ENCODE measurements around the gene CHMP3. TPM values are rescaled to one million over a fixed set of nuclear protein-coding genes. Genes with fewer than 3 reads are reported as not detected.

The CHMP3 gene
- total and polyA plus RNA-seq, 7 donors = 101 to 176 (median 146) TPM

GRCh38 chr2:86512034-86512433, 51.2 kb downstream of the CHMP3 start:
- no peak overlapping the region for H3K27ac ChIP-seq

GRCh38 chr2:86510436-86510933, 52.8 kb downstream of the CHMP3 start:
- DNase-seq = no peak
- no peak overlapping the region for H3K4me3 ChIP-seq
- H3K9me3 ChIP-seq = no peaks in the 10 kb centered on the region
- no peak overlapping the region for H3K27ac ChIP-seq
- TF ChIP-seq POLR2A (IDR thresholded peaks at IDR 0.05) (no peak), CTCF (IDR thresholded peaks at IDR 0.05) (no peak), EP300 (IDR thresholded peaks at IDR 0.05) (no peak), POLR2AphosphoS5 (IDR thresholded peaks at IDR 0.05) (no peak)
- H3K4me1 ChIP-seq = peaks cover 0 to 3% (median 0%) of the 10 kb centered on the region in 4 donors
- intact Hi-C loops (cut with DNase I) = no loop called here
- no peaks in the 10 kb centered on the region for H3K27me3 ChIP-seq
- H3K36me3 ChIP-seq = peaks cover 0 to 42% (median 18%) of the 10 kb centered on the region in 4 donors
- 97 to 98% methylated on average over 4 of the region's 4 CpGs for WGBS, 2 donors

More at GRCh38 chr2:86512034-86512433, 51.2 kb downstream of the CHMP3 start:
- intact Hi-C loops (cut with DNase I) = no loop called here
- no peak for TF ChIP-seq POLR2A (IDR thresholded peaks at IDR 0.05)
- no peak for TF ChIP-seq EP300 (IDR thresholded peaks at IDR 0.05)
- TF ChIP-seq CTCF (IDR thresholded peaks at IDR 0.05) = no peak
- no peak for TF ChIP-seq POLR2AphosphoS5 (IDR thresholded peaks at IDR 0.05)
- Histone ChIP-seq H3K9me3 (no peaks in the 10 kb centered on the region), H3K4me3 (no peak overlapping the region), H3K36me3 (peaks cover 0 to 33% (median 16%) of the 10 kb centered on the region in 4 donors), H3K27me3 (no peaks in the 10 kb centered on the region), H3K4me1 (peaks cover 0 to 3% (median 0%) of the 10 kb centered on the region in 4 donors)
- WGBS, 2 donors = 94 to 97% methylated on average over 4 of the region's 4 CpGs
- DNase-seq = no peak

GRCh38 chr2:86507600-86507999, 55.6 kb downstream of the CHMP3 start:
- Histone ChIP-seq H3K27ac (no peak overlapping the region), H3K27me3 (no peaks in the 10 kb centered on the region), H3K9me3 (no peaks in the 10 kb centered on the region), H3K4me3 (no peak overlapping the region), H3K4me1 (no peaks in the 10 kb centered on the region), H3K36me3 (peaks cover 0 to 62% (median 22%) of the 10 kb centered on the region in 4 donors)
- no peak for DNase-seq
- intact Hi-C loops (cut with DNase I) = no loop called here
- TF ChIP-seq EP300 (IDR thresholded peaks at IDR 0.05) = no peak
- TF ChIP-seq POLR2AphosphoS5 (IDR thresholded peaks at IDR 0.05) = no peak
- TF ChIP-seq CTCF (IDR thresholded peaks at IDR 0.05) = no peak
- no peak for TF ChIP-seq POLR2A (IDR thresholded peaks at IDR 0.05)
- WGBS, 2 donors = 94 to 97% methylated on average over 7 of the region's 7 CpGs

- Histone ChIP-seq H3K4me1 (no peaks in the 10 kb centered on the region), H3K9me3 (peaks cover 0 to 9% (median 1%) of the 10 kb centered on the region in 4 donors), H3K27me3 (no peaks in the 10 kb centered on the region), H3K27ac (no peak overlapping the region), H3K4me3 (no peak overlapping the region), H3K36me3 (peaks cover 8 to 84% (median 32%) of the 10 kb centered on the region in 4 donors)
- intact Hi-C loops (cut with DNase I) = no loop called here
- TF ChIP-seq CTCF (IDR thresholded peaks at IDR 0.05) (no peak), POLR2AphosphoS5 (IDR thresholded peaks at IDR 0.05) (peak in 1 of 4 donors; percentile 15)
- 99 to 100% methylated on average over 2 of the region's 2 CpGs for WGBS, 2 donors
- DNase-seq = no peak
Observed at GRCh38 chr2:86500325-86501083, 62.7 kb downstream of the CHMP3 start.
